BE2C (cell line): Measurements from ENCODE around the gene KCNQ2.

ENCODE experiments used
- DNase-seq: peaks from one replicate; pipeline ENCODE4 v3.0.0-alpha.2; 2020
- H3K27me3 ChIP-seq: fragments of 250-450 bp; sonication (Bioruptor Pico); 2 replicates; pipeline ENCODE4 v1.5.1; 2020; ENCODE audit warnings: mild to moderate bottlenecking
- H3K36me3 ChIP-seq: fragments of 250-450 bp; sonication (Bioruptor Pico); 2 replicates; pipeline ENCODE4 v1.5.1; 2020; ENCODE audit warnings: mild to moderate bottlenecking
- H3K4me1 ChIP-seq: fragments of 250-450 bp; sonication (Bioruptor Pico); 2 replicates; pipeline ENCODE4 v1.5.1; 2020
- H3K4me3 ChIP-seq: 2 replicates; pipeline ENCODE4 v1.5.1; 2011; ENCODE audit warnings: low read depth, low read length
- H3K9me3 ChIP-seq: fragments of 250-450 bp; sonication (Bioruptor Pico); 2 replicates; pipeline ENCODE4 v1.5.1; 2020
- CTCF ChIP-seq: IDR thresholded peaks from 2 replicates; pipeline ENCODE4 v1.5.1; 2012; ENCODE audit warnings: mild to moderate bottlenecking, low read depth, low read length

KCNQ2 gene

DNA sequence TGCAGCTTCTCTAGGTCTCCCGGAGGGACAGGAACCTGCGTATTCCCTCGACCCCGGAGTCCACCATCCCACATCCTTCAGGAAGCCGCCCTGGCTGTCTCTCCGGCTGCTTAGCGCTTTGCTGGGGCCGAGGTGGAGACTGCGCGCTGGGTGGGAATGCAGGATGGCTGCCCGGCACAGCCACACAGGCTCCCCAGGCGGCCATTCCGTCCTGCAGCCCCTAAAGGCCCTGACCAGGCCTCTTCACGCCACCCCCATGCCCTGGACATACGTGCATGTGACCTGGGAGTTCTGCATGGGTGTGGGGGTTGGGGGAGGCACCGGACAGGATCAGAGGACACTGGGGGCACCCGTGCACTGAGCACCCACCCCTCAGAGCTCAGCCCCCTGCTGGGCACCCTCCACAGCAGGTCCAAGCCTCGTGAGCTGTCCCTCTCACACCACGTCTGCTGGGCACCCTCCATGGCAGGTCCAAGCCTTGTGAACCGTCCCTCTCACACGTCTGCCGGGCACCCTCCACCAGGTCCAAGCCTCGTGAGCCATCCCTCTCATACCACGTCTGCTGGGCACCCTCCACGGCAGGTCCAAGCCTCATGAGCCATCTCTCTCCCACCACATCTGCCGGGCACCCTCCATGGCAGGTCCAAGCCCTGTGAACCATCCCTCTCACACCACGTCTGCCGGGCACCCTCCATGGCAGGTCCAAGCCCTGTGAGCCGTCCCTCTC, 70.9 kb downstream of the KCNQ2 start:
- Histone ChIP-seq H3K9me3 (no peaks in the 10 kb centered on the region), H3K36me3 (no peaks in the 10 kb centered on the region), H3K4me1 (no peaks in the 10 kb centered on the region), H3K27me3 (peaks cover 70% of the 10 kb centered on the region), H3K4me3 (no peak overlapping the region)
- DNase-seq: no peak
- TF ChIP-seq CTCF: no peak

DNA sequence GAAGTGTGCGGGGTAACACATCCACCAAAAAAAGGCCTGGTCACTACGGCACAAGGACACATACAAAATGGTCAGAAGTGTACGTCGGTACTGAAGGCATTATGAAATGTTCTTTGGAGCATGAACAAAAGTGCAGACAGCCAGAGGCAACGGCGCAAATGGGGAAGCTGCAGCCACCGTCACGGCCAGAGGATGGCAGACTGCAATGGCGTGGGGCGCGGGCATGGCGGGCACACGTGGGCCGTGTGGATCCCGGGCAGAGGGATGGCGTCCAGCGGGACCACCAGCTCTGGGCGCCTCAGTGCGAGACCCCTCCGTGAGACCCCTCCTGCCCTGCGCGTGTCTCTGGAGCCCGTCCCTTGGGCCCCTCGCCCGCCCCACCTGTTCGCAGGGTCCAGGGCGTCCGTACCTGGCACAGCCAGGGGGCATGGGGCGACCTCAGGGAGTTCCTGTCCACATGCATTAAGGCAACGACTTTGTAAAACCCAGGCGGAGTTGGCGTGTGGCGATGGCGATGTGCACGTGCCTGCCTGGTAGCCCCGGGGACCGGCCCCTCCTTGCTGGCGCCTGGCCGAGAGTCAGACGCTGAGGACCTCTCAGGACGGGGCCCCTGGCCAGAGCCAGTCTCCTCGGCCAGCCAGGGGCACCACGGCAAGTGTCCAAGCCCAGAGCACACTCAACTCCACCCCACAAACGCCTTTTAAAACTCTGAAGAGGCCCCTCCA, 71.8 kb downstream of the KCNQ2 start:
- TF ChIP-seq CTCF: peak; percentile 23
- no peak for DNase-seq
- H3K4me1 ChIP-seq: no peaks in the 10 kb centered on the region
- no peaks in the 10 kb centered on the region for H3K36me3 ChIP-seq
- H3K27me3 ChIP-seq: peaks cover 78% of the 10 kb centered on the region
- no peak overlapping the region for H3K4me3 ChIP-seq
- H3K9me3 ChIP-seq: no peaks in the 10 kb centered on the region

DNA sequence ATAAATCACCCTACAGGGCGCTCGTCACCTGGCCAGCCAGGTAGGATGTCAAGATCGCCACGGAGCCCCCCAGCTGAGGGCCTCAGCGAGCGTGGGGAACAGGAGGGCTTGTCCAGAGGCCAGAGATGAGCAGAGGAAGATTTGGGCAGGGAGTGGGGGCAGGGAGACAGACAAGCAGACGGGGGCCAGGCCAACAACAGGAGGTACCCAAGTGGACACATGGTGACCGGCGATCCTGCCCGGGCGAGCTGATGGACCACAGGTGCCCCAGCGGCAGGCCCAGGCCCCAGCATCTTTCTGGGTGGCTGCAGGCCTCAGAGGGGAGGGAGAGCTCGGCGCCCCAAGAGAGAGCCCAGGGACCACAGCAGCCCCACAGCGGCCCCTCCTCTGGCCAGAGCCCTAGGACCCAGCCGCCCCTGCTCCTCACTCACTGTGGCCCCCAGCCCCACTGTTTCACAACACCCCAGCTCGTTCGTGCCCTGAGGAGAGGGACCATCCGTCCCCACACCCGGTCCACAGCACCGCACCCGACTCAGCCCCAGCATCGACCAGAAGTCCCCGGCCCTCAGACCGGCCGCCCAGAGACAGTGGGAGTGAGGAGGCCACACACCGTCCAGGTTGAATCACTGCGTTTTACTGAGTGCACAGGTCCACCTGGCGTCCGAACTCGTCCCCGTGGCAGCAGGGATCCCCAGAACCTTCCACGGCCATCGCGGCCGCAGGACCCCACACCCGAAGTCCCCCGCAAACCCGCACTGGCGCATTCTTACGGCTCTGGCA, 72.7 kb downstream of the KCNQ2 start:
- no peaks in the 10 kb centered on the region for H3K9me3 ChIP-seq
- no peaks in the 10 kb centered on the region for H3K36me3 ChIP-seq
- H3K4me3 ChIP-seq: no peak overlapping the region
- DNase-seq: no peak
- no peaks in the 10 kb centered on the region for H3K4me1 ChIP-seq
- H3K27me3 ChIP-seq: peaks cover 87% of the 10 kb centered on the region
- no peak for TF ChIP-seq CTCF

GRCh38 chr20:63398744-63399514, 73.5 kb downstream of the KCNQ2 start:
- H3K36me3 ChIP-seq: no peaks in the 10 kb centered on the region

DNA sequence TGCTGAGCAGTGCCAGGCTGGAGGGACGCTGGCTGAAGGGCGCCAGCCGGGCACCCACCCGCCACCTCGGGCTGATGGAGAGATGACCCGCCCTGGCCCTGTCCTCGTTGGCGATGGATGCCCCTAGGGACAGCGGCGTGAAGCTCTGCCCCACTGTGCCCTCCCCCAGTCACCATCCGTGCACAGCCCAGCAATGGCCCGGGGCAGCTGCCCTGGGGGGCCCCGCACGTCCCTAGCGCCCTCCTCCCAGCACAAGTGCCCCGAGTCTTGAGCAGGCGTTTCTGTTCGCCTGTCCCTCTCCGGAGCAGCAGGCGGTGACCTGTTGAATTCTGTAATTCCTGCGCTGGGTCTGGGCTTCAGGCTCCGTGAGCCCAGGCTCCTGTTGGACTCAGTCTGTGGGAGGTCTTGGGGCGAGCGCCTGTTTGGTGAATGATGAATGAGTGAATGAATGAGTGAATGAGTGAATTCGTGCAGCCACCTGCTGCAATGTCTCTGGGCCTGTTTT, 74.5 kb downstream of the KCNQ2 start:
- Histone ChIP-seq H3K4me3 (no peak overlapping the region), H3K9me3 (no peaks in the 10 kb centered on the region), H3K27me3 (peaks cover 92% of the 10 kb centered on the region), H3K36me3 (no peaks in the 10 kb centered on the region), H3K4me1 (no peaks in the 10 kb centered on the region)
- no peak for TF ChIP-seq CTCF
- no peak for DNase-seq

More at GRCh38 chr20:63398744-63399514, 73.5 kb downstream of the KCNQ2 start:
- no peak for TF ChIP-seq CTCF
- H3K27me3 ChIP-seq: peaks cover 96% of the 10 kb centered on the region
- no peak overlapping the region for H3K4me3 ChIP-seq
- no peaks in the 10 kb centered on the region for H3K4me1 ChIP-seq
- H3K9me3 ChIP-seq: no peaks in the 10 kb centered on the region
- no peak for DNase-seq
